Stimulated activated CD8-positive, alpha-beta memory T cell treated with anti-CD3 and anti-CD28 coated beads, Interleukin-15, amount 100 ng/mL, for 1 hour (primary cell): Measurements from ENCODE around the gene ZNF791.
"Not testable (repeated sequence)": the region's sequence is repeated elsewhere in the genome, so short reads cannot be mapped to it uniquely, and the experiment has no call there.

ENCODE experiments used
- DNase-seq: peaks from one replicate; pipeline ENCODE4 v3.0.0-alpha.2; 2020; ENCODE audit warnings: low read depth

The ZNF791 gene

DNA sequence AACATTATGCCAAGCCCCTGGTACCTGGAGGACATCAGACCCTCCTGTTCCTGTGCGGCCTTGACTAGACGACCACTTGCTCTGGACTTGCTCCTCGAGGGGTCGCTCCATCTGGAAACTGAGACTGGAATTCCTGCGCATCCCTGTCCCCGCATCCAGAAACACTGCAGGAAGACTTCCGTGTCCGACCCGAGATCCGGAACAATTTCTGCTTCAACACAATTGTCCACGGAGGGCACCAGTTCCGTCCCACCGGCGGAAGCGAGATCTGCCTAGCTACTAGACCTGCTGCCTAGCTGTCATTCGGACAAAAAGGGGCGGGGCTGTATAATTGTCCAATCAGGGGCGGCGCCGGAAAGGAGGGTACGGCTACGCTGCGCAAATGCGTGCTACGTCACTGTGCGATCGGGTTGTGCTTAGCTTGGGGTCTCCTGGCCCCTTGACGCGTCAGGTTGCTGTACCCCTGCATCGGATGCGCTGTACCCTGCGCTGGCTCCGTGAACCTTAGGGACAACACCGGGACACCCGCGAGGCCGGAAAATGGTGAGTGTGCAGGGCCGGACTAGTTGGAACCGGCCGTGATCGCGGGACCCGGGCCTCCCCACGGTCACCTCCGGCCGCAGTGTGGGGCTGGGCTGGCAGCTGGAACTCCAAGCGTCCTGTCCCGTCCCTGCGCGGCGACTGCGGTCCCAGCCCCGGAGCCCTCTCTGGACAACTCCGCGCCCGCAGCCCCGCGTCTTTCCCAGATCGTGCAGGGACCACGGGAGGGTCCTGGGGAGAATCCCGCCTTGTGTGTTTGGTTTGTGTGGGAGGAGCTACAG lies at the start of gene ZNF791, which contains the start of gene ZNF490:
ZNF791 (plus strand) TSS at position 381 of the 821 bp plus-strand sequence; CDS start at position 541, 160 bp downstream.
ZNF490 (minus strand) TSS at position 274 of the 821 bp plus-strand sequence; CDS start at position 141, 133 bp downstream.
- DNase-seq, result peak; percentile 94

DNA sequence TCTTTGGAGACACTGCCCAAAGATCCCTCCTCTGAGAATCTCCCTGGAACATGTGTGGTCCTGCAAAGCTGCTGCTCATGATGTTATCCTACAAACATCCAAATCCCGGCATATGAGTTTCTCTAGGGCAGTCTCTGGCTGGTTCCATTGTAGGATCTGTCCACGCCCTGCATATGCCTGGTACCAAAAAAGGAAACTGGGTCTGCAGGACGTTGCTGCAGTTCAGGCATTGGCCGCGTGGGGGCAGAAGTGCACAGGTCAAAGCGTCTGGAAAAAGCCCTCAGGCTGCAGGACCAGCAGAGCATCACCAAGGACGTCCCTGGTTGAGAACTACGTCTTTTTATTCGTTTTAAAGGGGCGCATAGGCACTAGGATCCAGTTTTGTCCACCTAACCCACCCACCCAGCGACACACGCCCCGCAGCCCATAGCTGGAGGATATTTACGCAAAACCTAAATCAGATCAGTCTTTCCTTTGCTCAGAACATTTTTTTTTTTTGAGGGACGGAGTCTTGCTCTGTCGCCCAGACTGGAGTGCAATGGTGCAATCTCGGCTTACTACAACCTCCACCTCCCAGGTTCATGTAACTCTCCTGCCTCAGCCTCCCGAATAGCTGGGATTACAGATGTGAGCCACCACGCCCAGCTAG lies 46.6 kb upstream of the ZNF791 start:
- peak; percentile 95 for DNase-seq

DNA sequence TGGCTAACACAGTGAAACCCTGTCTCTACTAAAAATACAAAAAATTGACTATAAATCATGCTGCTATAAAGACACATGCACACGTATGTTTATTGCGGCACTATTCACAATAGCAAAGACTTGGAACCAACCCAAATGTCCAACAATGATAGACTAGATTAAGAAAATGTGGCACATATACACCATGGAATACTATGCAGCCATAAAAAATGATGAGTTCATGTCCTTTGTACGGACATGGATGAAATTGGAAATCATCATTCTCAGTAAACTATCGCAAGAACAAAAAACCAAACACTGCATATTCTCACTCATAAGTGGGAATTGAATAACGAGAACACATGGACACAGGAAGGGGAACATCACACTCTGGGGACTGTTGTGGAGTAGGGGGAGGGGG lies 44.3 kb upstream of the ZNF791 start:
- not testable (repeated sequence) for DNase-seq

DNA sequence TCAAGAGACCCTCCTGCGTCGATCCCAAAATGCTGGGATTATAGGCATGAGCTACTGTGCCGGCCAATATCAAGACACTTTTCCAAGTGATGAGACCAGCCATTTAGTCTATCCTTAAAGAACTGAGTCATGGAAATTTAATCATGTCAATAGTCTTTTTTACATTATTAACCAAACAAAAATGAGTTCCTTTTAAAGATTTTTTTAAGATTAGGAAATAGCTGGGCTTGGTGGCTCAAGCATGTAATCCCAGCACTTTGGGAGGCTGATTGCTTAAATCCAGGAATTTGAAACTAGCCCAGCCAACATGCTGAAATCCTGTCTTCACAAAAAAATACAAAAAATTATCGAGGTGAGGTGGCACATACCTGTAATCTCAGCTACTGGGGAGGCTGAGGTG lies 42.8 kb upstream of the ZNF791 start:
- DNase-seq, result no peak

DNA sequence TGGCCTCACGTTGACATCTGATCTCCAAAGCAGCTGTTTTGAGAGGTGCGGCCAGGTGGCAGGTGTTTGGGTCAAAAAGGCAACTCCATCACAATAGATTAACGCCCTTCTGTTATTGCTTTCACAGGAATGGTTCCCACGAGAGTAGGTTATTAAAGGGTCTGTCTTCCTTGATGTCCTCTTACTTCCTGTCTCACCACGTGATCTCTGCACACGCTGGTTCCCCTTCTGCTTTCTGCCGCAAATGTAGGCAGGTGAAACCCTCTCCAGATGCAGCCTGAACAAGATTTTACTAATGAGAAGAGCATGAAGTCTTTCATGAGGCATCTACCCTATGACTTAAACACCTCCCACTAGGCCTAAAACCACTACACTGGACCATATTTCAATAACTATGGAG lies 36.7 kb upstream of the ZNF791 start:
- DNase-seq, result no peak

DNA sequence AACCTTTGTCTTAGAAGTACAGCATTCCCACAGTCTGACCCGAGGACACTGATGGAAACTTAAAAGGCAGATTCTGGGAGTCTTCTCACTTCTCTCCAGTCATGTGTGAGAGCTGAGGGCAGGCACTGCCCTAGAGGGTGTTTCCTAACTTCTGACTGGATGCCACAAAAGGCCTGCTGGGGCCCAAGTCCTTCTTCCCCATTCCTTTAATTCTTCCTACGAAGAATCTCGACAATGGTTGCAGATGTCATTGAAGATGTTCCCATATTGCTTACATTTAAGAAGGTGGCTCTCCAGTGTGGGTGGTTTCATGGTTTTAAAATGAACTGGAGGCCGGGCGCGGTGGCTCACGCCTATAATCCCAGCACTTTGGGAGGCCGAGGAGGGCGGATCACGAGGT lies 32.1 kb upstream of the ZNF791 start:
- no peak for DNase-seq

DNA sequence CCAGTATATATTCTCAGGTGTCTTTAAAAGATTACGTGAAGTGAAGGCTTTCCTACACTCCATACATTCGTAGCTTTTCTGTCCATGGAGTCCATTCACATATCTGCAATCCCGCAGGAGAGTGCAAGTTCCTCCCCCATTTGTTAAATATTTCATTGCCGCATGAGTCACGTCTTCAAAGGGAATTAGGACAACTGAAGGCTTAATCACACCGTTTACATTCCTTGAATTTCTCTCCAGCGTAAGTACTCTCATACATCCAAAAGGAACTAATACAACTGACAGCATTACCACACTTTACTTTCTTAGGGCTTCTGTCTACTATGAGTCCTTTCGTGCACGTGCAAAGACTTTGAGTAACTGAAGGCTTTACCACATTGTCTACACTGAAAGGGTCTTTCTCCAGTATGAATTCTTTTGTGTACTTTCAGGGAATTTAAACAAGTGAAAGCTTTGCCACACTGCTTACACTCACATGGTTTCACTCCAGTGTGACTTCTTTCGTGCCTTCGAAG lies 30.5 kb upstream of the ZNF791 start:
- DNase-seq, result no peak

DNA sequence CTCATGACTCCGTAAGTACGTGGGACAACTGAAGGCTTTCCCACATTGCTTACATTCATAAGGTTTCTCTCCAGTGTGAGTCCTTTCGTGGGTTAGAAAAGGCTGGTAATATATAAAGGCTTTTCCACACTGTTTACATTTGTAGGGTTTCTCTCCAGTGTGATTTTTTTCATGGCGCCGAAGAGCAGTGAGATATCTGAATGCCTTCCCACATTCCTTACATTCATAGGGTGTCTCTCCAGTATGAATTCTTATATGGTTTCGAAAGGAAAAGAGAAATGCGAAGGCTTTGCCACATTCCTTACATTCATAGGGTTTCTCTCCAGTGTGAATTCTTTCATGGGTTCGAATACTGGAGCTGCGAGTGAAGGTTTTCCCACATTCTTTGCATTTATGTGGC lies 29.6 kb upstream of the ZNF791 start:
- DNase-seq, result no peak

DNA sequence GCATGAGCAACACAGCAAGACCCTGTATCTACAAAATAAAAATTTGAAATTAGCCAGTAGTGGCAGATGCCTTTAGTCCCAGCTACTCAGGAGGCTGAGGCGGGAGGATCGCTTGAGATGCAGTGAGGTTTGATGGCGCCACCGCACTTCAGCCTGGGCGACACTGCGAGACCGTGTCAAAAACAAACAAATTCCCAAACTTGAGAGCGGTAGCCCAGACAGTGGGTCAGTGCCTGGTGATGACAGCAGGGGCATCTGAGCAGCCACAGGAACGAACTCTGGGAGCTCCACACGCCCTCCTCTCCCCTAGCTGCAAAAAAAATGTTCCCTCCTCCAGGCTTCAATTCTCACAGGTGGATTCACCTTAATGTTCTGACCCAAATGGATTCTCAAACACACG lies 14.2 kb upstream of the ZNF791 start:
- no peak for DNase-seq

DNA sequence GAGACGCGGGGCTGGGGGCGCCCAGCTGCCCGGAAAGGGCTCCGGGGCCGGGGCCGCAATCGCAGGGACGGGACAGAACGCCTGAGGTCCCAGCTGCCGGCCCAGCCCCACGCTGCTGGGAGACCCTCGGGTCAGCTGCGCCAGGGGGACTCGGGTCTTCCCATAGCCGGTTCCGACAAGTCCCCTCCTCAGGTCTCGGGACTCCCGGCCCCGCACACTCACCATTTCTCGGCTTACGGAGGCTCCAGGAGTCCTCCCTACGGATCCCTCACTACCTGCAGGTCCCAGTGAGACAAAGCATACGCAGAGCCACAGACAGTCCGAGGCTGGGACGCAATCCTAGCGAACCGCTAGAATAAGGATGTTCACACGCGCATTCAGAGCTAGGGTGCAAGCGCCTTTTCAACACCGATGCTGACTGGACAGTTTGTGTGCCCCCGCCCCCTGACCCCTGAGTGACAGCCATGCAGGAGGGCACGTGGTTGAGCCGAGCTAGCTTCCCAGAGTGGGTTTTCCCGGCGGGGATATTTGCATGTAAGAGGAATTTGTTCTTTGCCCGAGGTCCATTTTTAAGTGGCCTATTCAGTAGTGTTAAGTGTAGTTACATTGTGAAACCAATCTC lies 13.7 kb upstream of the ZNF791 start:
- no peak for DNase-seq

DNA sequence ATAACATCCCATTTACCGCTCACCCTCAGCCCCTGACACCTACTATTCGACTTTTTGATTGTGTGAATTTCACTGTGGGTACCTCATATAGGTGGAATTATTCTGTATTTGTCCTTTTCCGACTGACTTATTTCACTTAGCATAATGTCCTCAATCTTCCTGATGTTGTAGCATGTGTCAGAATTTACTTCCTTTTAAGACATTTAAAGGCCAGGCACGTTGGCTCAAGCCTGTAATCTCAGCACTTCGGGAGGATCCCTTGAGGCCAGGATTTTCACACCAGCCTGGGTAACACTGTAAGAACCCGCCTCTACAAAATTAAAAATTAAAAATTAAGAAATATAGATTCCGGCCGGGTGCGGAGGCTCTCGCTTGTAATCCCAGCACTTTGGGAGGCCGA lies 13.1 kb upstream of the ZNF791 start:
- DNase-seq, result no peak

DNA sequence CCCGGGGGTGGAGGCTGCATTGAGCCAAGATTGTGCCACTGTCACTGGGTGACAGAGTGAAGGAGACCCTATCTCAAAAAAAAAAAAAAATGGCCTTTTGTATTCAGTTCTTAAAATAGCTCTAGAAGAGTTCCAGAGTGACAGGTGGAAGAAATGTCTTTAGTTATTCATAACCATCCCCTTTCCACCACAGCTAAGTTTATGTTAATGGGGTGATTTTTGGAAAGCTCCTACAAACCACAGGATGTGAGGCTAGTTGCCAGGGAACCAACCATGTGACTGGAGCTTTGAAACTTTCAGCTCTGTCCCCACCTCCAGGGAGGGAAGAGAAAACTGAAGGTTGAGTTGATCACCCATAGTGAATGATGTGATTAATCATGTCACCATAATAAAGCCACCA lies 7.0 kb upstream of the ZNF791 start:
- no peak for DNase-seq

DNA sequence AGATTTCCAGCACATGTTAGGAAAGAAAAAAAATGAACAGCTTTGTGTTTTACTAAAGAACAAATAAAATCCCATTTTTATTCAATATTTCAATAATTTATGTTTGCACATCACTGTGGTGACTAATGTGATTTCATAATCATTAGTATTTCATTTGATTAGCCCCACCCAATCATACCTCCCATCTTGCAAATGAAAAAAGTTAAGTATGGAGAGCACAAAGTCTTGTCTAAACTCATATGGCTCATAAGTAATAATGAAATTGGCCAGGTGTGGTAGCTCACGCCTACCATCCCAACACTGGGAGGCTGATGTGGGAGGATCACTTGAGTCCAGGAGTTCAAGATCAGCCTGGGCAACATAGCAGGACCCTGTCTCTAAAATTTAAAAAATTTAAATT lies 3.9 kb upstream of the ZNF791 start:
- no peak for DNase-seq

DNA sequence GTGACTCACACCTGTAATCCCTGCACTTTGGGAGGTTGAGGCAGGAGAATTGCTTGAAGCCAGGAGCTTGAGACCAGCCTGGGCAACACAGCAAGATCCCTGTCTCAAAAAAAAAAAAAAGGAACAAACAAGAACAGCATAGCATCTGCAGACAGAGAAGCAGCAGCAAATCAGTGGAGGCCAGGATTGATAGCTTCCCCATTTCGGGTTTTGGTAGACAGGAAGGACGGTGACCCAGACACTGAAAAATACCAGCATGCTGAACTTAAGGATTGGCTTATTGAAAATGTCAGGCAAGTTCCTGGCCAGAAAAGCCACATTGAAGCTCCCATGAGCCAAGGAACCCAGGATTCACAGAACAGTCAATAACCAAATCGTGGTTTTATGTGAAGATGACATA lies 3.1 kb upstream of the ZNF791 start:
- no peak for DNase-seq

DNA sequence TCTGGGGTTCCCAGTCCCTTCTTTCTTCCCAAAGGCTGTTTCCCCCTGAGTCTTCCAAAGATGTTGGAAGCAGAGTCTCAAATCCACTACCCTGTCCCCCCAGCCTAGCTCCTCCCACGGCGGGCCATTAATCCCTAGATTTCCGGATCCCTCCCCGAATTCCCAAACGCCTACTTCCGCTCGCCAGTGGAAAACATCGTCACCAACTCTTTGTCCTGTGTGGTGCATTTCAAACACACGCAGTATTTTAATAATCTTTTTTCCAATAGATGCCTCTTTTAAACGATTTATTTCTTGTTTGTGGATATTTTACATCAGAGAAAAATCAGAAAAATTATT lies 610 bp downstream of the ZNF791 start:
- DNase-seq, result no peak

DNA sequence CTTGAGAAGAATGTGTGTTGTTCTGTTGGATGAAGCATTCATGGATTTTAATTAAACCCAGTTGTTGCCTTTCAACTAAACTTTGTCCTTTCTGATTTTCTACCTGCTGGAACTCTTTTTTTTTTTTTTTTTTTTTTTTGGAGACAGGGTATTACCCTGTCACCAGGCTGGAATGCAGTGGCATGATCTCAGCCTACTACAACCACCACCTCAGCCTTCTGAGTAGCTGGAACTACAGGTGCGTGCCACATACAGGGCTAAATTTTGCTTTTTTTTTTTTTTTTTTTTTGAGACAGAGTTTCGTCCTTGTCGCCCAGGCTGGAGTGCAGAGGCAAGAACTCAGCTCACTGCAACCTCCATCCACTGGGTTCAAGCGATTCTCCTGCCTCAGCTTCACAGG lies 6.9 kb downstream of the ZNF791 start:
- DNase-seq, result no peak

DNA sequence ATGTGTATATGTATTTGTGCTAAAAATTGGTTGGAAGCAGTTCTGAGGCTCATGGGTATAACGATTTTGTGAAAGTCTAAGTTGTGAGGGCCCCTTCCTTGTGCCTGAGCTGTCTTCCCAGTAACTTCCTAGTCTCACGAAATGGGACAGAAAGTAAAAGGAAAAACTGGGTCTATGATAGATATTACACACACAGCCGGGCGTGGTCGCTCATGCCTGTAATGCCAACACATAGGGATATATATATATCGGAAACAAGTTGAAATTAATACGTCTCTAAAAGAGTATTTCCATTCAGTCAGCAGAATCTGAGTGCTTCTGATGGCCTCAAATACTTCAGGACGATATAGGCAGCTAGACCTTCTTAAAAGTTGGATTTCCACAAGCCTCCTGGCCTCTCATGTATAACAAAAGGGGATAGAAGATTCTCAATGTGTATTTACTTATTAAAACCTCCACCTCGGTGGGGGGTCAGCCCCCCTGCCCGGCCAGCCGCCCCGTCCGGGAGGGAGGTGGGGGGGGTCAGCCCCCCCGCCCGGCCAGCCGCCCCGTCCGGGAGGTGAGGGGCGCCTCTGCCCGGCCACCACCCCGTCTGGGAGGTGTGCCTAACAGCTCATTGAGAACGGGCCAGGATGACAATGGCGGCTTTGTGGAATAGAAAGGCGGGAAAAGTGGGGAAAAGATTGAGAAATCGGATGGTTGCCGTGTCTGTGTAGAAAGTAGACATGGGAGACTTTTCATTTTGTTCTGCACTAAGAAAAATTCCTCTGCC lies 10.7 kb downstream of the ZNF791 start:
- DNase-seq, result not testable (repeated sequence)

DNA sequence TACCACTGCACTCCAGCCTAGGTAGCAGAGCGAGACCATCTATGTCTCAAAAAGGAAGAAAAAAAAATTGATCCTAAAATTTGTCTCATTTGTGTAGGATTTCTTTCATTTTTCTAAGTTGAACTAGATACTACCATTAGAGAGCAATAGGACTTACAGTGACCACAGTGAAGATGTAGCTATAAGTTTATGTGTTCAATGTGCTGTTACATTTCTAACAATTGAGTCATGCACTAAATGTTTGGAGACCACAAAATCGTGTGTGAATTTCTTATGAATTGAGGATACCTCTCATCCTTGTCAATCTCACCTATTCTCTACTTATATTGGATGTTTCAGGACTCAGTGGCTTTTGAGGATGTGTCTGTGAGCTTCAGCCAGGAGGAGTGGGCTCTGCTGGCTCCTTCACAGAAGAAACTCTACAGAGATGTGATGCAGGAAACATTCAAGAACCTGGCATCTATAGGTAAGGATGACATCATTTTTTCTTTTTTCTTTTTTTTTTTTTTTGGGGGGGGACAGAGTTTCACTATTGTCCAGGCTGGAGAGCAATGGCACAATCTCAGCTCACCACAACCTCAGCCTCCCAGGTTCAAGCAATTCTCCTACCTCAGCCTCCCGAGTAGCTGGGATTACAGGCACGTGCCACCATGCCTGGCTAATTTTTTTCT lies 12.8 kb downstream of the ZNF791 start:
- no peak for DNase-seq

DNA sequence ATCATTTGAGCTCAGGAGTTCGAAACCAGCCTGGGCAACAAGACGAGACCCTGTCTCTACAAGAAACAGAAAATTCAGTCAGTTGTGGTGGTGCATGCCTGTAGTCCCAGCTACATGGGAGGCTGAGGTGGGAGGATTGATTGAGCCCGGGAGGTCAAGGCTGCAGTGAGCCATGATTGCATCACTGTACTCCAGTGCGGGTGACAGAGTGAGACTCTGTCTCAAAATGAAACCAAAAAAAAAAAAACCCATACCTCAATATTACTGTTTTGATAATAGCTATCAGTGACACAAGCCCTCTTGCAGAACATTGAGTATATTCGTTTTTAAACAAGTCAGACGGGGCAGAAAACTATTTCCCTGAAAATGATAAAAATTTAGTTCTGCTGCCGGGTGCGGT lies 16.2 kb downstream of the ZNF791 start:
- no peak for DNase-seq

DNA sequence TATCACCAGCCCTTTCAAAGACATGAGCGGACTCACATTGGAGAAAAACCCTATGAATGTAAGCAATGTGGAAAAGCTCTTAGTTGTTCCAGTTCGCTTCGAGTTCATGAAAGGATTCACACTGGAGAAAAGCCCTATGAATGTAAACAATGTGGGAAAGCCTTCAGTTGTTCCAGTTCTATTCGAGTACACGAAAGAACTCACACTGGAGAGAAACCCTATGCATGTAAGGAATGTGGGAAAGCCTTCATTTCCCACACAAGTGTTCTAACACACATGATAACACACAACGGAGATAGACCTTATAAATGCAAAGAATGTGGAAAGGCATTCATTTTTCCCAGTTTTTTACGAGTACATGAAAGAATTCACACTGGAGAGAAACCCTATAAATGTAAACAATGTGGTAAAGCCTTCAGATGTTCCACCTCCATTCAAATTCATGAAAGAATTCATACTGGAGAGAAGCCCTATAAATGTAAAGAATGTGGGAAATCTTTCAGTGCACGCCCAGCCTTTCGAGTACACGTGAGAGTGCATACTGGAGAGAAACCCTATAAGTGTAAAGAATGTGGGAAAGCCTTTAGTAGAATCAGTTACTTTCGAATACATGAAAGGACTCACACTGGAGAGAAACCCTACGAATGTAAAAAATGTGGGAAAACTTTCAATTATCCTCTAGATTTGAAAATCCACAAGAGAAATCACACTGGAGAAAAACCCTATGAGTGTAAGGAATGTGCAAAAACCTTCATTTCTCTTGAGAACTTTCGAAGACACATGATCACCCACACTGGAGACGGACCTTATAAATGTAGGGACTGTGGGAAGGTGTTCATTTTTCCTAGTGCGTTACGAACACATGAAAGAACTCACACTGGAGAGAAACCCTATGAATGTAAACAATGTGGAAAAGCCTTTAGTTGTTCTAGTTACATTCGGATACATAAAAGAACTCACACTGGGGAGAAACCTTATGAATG lies 17.6 kb downstream of the ZNF791 start:
- DNase-seq, result no peak
